Neural progenitor cell (in vitro differentiated cells): ENCODE measurements around the gene GDF15.

Experiments
- CTCF ChIP-seq: fragments of 200-600 bp; sonication (generic); IDR thresholded peaks from 2 replicates; pipeline ENCODE4 v1.5.1; 2017; ENCODE audit warnings: antibody characterized with exemption, mild to moderate bottlenecking
- EZH2 ChIP-seq: fragments of 200-600 bp; sonication (generic); IDR thresholded peaks from 2 replicates; pipeline ENCODE4 v1.6.1; 2017; ENCODE audit warnings: antibody characterized with exemption, mild to moderate bottlenecking, moderate library complexity
- EZH2phosphoT487 ChIP-seq: fragments of 200-600 bp; sonication (generic); IDR thresholded peaks from 2 replicates; pipeline ENCODE4 v1.6.1; 2017; ENCODE audit warnings: antibody characterized with exemption

GRCh38 chr19:18377026-18377425 is 8.9 kb upstream of the GDF15 start:
- TF ChIP-seq CTCF = no peak
- no peak for TF ChIP-seq EZH2
- TF ChIP-seq EZH2phosphoT487 = no peak
